C4-2B (cell line): ENCODE data around the gene PAXX.

Experiments
- ZFX ChIP-seq: fragments of 450-650 bp; IDR thresholded peaks from 2 replicates; pipeline ENCODE4 v1.6.1; 2017
- TF ChIP-seq, protein P1 (sequence below): fragments of 450-650 bp; conservative IDR thresholded peaks from 2 replicates; pipeline ENCODE4 v1.5.1; 2017; ENCODE audit warnings: mild to moderate bottlenecking

DNA sequence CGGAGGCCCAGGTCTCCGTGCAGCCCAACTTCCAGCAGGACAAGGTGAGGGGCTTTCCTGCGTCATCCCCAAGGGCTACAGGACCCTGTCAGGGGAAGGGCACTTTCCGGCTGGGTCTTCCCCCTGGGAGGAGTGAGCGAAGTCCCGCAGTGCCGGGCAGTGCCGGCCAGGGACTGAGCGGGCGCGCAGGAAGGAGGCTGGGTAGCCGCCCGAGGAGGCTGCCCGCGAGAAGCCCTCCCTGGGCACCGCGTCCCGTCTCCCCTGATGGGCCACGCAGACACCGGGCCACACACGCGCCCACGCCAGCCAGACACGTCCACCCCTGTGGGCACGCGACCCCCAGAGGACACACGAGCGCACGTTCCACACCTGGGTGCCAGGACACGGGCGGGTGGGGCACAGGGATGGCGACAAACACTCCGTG lies 14.6 kb upstream of the PAXX start:
- TF ChIP-seq, protein P1, sequence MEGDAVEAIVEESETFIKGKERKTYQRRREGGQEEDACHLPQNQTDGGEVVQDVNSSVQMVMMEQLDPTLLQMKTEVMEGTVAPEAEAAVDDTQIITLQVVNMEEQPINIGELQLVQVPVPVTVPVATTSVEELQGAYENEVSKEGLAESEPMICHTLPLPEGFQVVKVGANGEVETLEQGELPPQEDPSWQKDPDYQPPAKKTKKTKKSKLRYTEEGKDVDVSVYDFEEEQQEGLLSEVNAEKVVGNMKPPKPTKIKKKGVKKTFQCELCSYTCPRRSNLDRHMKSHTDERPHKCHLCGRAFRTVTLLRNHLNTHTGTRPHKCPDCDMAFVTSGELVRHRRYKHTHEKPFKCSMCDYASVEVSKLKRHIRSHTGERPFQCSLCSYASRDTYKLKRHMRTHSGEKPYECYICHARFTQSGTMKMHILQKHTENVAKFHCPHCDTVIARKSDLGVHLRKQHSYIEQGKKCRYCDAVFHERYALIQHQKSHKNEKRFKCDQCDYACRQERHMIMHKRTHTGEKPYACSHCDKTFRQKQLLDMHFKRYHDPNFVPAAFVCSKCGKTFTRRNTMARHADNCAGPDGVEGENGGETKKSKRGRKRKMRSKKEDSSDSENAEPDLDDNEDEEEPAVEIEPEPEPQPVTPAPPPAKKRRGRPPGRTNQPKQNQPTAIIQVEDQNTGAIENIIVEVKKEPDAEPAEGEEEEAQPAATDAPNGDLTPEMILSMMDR = no peak
- TF ChIP-seq ZFX = no peak
